Upper lobe of left lung (tissue), 6 donors: ENCODE measurements around the gene AMER1. TPM values are rescaled to one million over a fixed set of nuclear protein-coding genes. Genes with fewer than 3 reads are reported as not detected.

Experiments used
- ATAC-seq, 2 donors: fragments of 200-7000 bp; cut with Tn5 transposase; one replicate each; pipeline ENCODE4 v1.9.1; 2022; ENCODE audit warnings: mild to moderate bottlenecking in 2 of 2, moderate library complexity in 2 of 2; ENCODE audit not compliant: low FRiP score in 2 of 2
- DNase-seq, 2 donors: peaks; one replicate each; pipeline ENCODE4 v3.0.0-alpha.2; 2019 to 2020
- H3K27ac ChIP-seq, 4 donors: fragments of 200-600 bp; sonication (generic); one replicate each; pipeline ENCODE4 v1.5.1; 2016 to 2019
- H3K27me3 ChIP-seq, 4 donors: fragments of 200-600 bp; sonication (generic); one replicate each; pipeline ENCODE4 v1.5.1; 2017 to 2019
- H3K36me3 ChIP-seq, 4 donors: fragments of 200-600 bp; sonication (generic); one replicate each; pipeline ENCODE4 v1.5.1; 2016 to 2019
- H3K4me1 ChIP-seq, 4 donors: fragments of 200-600 bp; sonication (generic); one replicate each; pipeline ENCODE4 v1.5.1; 2018 to 2019
- H3K4me3 ChIP-seq, 4 donors: fragments of 200-600 bp; sonication (generic); one replicate each; pipeline ENCODE4 v1.5.1; 2017 to 2019; ENCODE audit warnings: mild to moderate bottlenecking in 2 of 4, moderate library complexity in 1 of 4
- H3K9me3 ChIP-seq, 4 donors: fragments of 200-600 bp; sonication (generic); one replicate each; pipeline ENCODE4 v1.5.1; 2018 to 2019
- CTCF ChIP-seq, 6 experiments: fragments of 450-650 bp in 4 of 6; fragments of 200-600 bp in 2 of 6; sonication (generic) in 2 of 6; IDR thresholded peaks; one replicate each; pipeline ENCODE4 v1.5.1; 2016 to 2019; ENCODE audit warnings: antibody characterized with exemption in 6 of 6
- EP300 ChIP-seq, 4 donors: sonication (generic); formaldehyde crosslinking; IDR thresholded peaks; one replicate each; pipeline ENCODE4 v1.5.1; 2017; ENCODE audit warnings: antibody characterized with exemption in 4 of 4, control low read depth in 2 of 4
- POLR2A ChIP-seq, 4 donors: fragments of 450-650 bp; IDR thresholded peaks; one replicate each; pipeline ENCODE4 v1.5.1; 2016 to 2017; ENCODE audit warnings: antibody characterized with exemption in 4 of 4, mild to moderate bottlenecking in 2 of 4
- POLR2AphosphoS5 ChIP-seq, 2 donors: sonication (generic); formaldehyde crosslinking; IDR thresholded peaks; one replicate each; pipeline ENCODE4 v1.5.1; 2017; ENCODE audit warnings: antibody characterized with exemption in 2 of 2
- WGBS, 2 donors: methylation state at CpG; one replicate each; pipeline ENCODE4 v1.1.5; 2017 to 2018; 5-methylcytosine and 5-hydroxymethylcytosine counted together
- small RNA-seq, 4 donors: library from RNA; depleted of rRNA; stranded (forward); fragments of <200 nt; gene quantifications; one replicate each; pipeline ENCODE3, GENCODE V24; 2016
- total RNA-seq, 6 donors: library from RNA; depleted of rRNA in 4 of 6; stranded (reverse); fragments of >200 nt in 4 of 6; gene quantifications; one replicate each; pipeline versions ENCODE4 v1.1.0 to v1.2.1, GENCODE V29; 2016 to 2021
- donor health status: DM: no; HTN: no; CAD: no; lungs with moderate emphysema.
- donor health status: DM: no; HTN: yes; CAD: no; lungs with severe emphysema.

Gene AMER1
- total RNA-seq, 6 donors from 2014 or later = 3.3 to 5.5 (median 3.9) TPM

- no peak overlapping the region for H3K27ac ChIP-seq
- no peak for TF ChIP-seq EP300 (IDR thresholded peaks at IDR 0.05)
- ATAC-seq = no peak
- 37 to 76% methylated on average over 1 of the region's 1 CpG for WGBS, 2 donors
- no peak for DNase-seq
- no peak overlapping the region for H3K4me3 ChIP-seq
- no peaks in the 10 kb centered on the region for H3K36me3 ChIP-seq
- no peaks in the 10 kb centered on the region for H3K4me1 ChIP-seq
- H3K27me3 ChIP-seq = no peaks in the 10 kb centered on the region
- no peaks in the 10 kb centered on the region for H3K9me3 ChIP-seq
Measured at GRCh38 chrX:64169988-64170387, 35.5 kb downstream of the AMER1 start.

DNA sequence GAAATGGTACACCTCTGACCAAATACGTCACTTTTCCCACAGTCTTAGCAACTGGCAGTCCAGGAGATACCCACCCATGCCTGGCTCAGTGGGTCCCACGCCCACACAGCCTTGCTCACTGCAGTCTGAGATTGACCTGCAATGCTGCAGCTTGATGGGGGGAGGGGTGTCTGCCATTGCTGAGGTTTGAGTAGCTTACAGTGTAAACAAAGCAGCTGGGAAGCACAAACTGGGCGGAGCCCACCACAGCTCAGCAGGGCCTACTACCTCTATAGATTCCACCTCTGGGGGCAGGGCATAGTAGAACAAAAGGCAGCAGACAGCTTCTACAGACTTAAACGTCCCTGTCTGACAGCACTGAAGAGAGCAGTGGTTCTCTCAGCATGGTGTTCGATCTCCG, 52.7 kb downstream of the AMER1 start:
- H3K4me3 ChIP-seq = no peak overlapping the region
- no peak for TF ChIP-seq EP300 (IDR thresholded peaks at IDR 0.05)
- no peak for TF ChIP-seq POLR2AphosphoS5 (IDR thresholded peaks at IDR 0.05)
- TF ChIP-seq POLR2A (IDR thresholded peaks at IDR 0.05) = no peak
- no peak for TF ChIP-seq CTCF (IDR thresholded peaks at IDR 0.05)
- DNase-seq (no peak), ATAC-seq (no peak)
- no peak overlapping the region for H3K27ac ChIP-seq
- H3K4me1 ChIP-seq = no peaks in the 10 kb centered on the region
- H3K36me3 ChIP-seq = no peaks in the 10 kb centered on the region
- 70% methylated on average over 6 of the region's 6 CpGs; no CpG with 5 or more reads in 1 of the 2 donors for WGBS, 2 donors
- no peaks in the 10 kb centered on the region for H3K27me3 ChIP-seq
- H3K9me3 ChIP-seq = peaks cover 0 to 10% (median 0%) of the 10 kb centered on the region in 4 donors

DNA sequence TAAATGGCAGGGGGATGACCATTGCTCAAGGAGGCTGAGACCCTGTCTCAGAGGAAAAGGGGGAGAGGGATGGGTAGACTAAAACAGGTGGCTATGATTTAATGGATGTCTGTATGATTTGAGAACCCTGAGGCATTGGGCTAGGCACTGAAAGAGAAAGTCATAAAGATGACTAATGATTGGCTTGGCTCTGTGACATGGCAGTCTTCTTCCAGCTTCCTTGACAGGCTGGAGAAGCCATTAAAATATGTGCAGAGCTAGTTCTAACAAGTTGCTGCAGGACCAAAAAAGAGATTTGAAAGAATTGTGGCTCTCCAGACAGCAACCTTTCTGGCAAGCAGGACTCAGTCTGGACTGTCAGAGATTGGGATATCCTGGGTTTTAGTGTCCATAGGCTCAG, 53.6 kb downstream of the AMER1 start:
- no peaks in the 10 kb centered on the region for H3K27me3 ChIP-seq
- no peak for ATAC-seq
- no peak overlapping the region for H3K4me3 ChIP-seq
- peaks cover 0 to 9% (median 0%) of the 10 kb centered on the region in 4 donors for H3K9me3 ChIP-seq
- H3K4me1 ChIP-seq = no peaks in the 10 kb centered on the region
- TF ChIP-seq POLR2AphosphoS5 (IDR thresholded peaks at IDR 0.05) = no peak
- TF ChIP-seq POLR2A (IDR thresholded peaks at IDR 0.05) = no peak
- TF ChIP-seq CTCF (IDR thresholded peaks at IDR 0.05) = no peak
- no peak for TF ChIP-seq EP300 (IDR thresholded peaks at IDR 0.05)
- no peaks in the 10 kb centered on the region for H3K36me3 ChIP-seq
- no peak overlapping the region for H3K27ac ChIP-seq
- DNase-seq = no peak

DNA sequence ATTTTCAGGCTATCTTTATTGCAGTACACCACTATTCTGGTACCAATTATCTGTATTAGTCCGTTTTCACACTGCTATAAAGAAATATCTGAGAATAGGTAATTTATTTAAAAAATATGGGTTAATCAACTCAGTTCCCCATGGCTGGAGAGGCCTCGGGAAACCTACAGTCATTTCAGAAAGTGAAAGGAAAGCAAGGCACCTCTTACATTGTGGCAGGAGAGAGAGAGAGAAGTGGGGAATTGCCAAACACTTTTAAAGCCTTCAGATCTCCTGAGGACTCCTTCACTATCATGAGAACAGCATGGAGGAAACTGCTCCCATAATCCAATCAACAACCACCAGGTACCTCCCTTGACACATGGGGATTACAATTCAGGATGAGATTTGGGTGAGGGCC, 54.7 kb downstream of the AMER1 start:
- ATAC-seq = no peak
- Histone ChIP-seq H3K4me3 (no peak overlapping the region), H3K27me3 (no peaks in the 10 kb centered on the region), H3K36me3 (no peaks in the 10 kb centered on the region), H3K4me1 (no peaks in the 10 kb centered on the region), H3K9me3 (peaks cover 0 to 3% (median 0%) of the 10 kb centered on the region in 4 donors), H3K27ac (no peak overlapping the region)
- WGBS, 2 donors = 58 to 65% methylated on average over 2 of the region's 2 CpGs
- TF ChIP-seq POLR2A (IDR thresholded peaks at IDR 0.05) (no peak), EP300 (IDR thresholded peaks at IDR 0.05) (no peak), POLR2AphosphoS5 (IDR thresholded peaks at IDR 0.05) (no peak), CTCF (IDR thresholded peaks at IDR 0.05) (no peak)
- no peak for DNase-seq

Small RNAs within 50 kb of the gene (small RNA-seq; reads per million reads assigned to genes)
- 0 reads per million in 4 donors for gene RN7SL799P

Other genes with a start within 250 kb of the AMER1 start
- gene ASB12, start 24.9 kb upstream of the AMER1 start, total RNA-seq = under 1 TPM in 3 of 6 donors, not detected in 3; 0.29 to 0.46 (median 0.34) TPM
- gene MTMR8, start 189.7 kb upstream of the AMER1 start, total RNA-seq = 1 to 10 TPM in 5 of 6 donors, not detected in 1; 2.3 to 4.2 (median 2.3) TPM